Omental fat pad (tissue), 4 donors: ENCODE measurements around the gene RFNG. TPM values are rescaled to one million over a fixed set of nuclear protein-coding genes. Genes with fewer than 3 reads are reported as not detected.
A peak's percentile ranks its signal among the peaks of the same experiment; 100 is the strongest.

Experiments
- ATAC-seq: fragments of 150-250 bp; one replicate; pipeline ENCODE4 v1.9.1; 2016; ENCODE audit warnings: mild to moderate bottlenecking, moderate library complexity; ENCODE audit not compliant: low FRiP score
- DNase-seq: peaks from one replicate; pipeline ENCODE4 v3.0.0-alpha.2; 2019; ENCODE audit warnings: low spot score
- CTCF ChIP-seq, 3 donors: fragments of 450-650 bp; IDR thresholded peaks; one replicate each; pipeline ENCODE4 v1.5.1; 2016 to 2017; ENCODE audit warnings: antibody characterized with exemption in 3 of 3, mild to moderate bottlenecking in 3 of 3, moderate library complexity in 2 of 3
- total RNA-seq, 4 donors: library from RNA; depleted of rRNA; stranded (reverse); fragments of >200 nt; gene quantifications; one replicate each; pipeline ENCODE4 v1.1.0, GENCODE V29; 2016

Gene RFNG
- total RNA-seq, 4 donors from 2014 or later, result 20.2 to 51.3 (median 32.0) TPM

- no peak for TF ChIP-seq CTCF (IDR thresholded peaks at IDR 0.05)
- DNase-seq (no peak), ATAC-seq (peak; percentile 6)
Measured at GRCh38 chr17:82097184-82097918, 45.7 kb upstream of the RFNG start.

- no peak for TF ChIP-seq CTCF (IDR thresholded peaks at IDR 0.05)
- ATAC-seq (no peak), DNase-seq (no peak)
Measured at GRCh38 chr17:82096709-82097183, 45.1 kb upstream of the RFNG start.

GRCh38 chr17:82095777-82096708, 44.4 kb upstream of the RFNG start:
- ATAC-seq (no peak), DNase-seq (no peak)
- no peak for TF ChIP-seq CTCF (IDR thresholded peaks at IDR 0.05)

GRCh38 chr17:82094931-82095776, 43.5 kb upstream of the RFNG start:
- DNase-seq, result no peak
- ATAC-seq, result no peak
- no peak for TF ChIP-seq CTCF (IDR thresholded peaks at IDR 0.05)

GRCh38 chr17:82092995-82093751, 41.6 kb upstream of the RFNG start:
- TF ChIP-seq CTCF (IDR thresholded peaks at IDR 0.05), result no peak
- no peak for ATAC-seq
- no peak for DNase-seq

- DNase-seq (no peak), ATAC-seq (no peak)
- no peak for TF ChIP-seq CTCF (IDR thresholded peaks at IDR 0.05)
Measured at GRCh38 chr17:82092628-82092994, 41.0 kb upstream of the RFNG start.
